GM12878 (cell line): ENCODE results near the gene TOPBP1. TPM values are rescaled to one million over a fixed set of nuclear protein-coding genes. Genes with fewer than 3 reads are reported as not detected.

ENCODE experiments used
- ATAC-seq: fragments of 200-7000 bp; cut with Tn5 transposase; 3 replicates; pipeline ENCODE4 v1.9.1; 2020; ENCODE audit warnings: mild to moderate bottlenecking, moderate library complexity
- BruUV-seq: library from RNA; stranded (reverse); fragments of 400-500 nt; replicated peaks from 2 replicates; lab custom pipeline; 2021; lab: Mats Ljungman, UMichigan
- CTCF ChIA-PET: fragments of 300-600 bp; sonication (Branson Sonifier 250); formaldehyde crosslinking; extraction: SDS; loops from one replicate; lab custom pipeline; 2021; ENCODE audit warnings: inconsistent platforms; lab: Yijun Ruan, JAX
- POLR2A ChIA-PET: fragments of 350-600 bp; formaldehyde crosslinking; extraction: SDS; loops from one replicate; lab custom pipeline; 2021; ENCODE audit warnings: inconsistent platforms; lab: Charles Lee
- RAD21 ChIA-PET: fragments of 300-600 bp; sonication (Branson Sonifier 250); formaldehyde crosslinking; loops from one replicate; lab custom pipeline; 2023; ENCODE audit warnings: antibody characterized with exemption; ENCODE audit not compliant: unreplicated experiment; lab: Charles Lee
- SMC1A ChIA-PET: fragments of 300-600 bp; sonication (Branson Sonifier 250); formaldehyde crosslinking; loops from one replicate; lab custom pipeline; 2023; ENCODE audit not compliant: unreplicated experiment, uncharacterized antibody; lab: Charles Lee
- DNase-seq: peaks from one replicate; pipeline ENCODE4 v3.0.0-alpha.2; 2011; ENCODE audit warnings: low read depth, low spot score
- FAIRE-seq: peaks from 3 replicates; lab custom pipeline; 2011; peaks lifted over from hg19 to GRCh38; lab: Jason Lieb, UNC
- H2AFZ ChIP-seq: 2 replicates; pipeline ENCODE4 v1.6.0; 2011; ENCODE audit warnings: low read depth, low read length, control low read depth; ENCODE audit not compliant: control insufficient read depth
- H3K27ac ChIP-seq: 2 replicates; pipeline ENCODE4 v1.5.1; 2011; ENCODE audit warnings: control low read depth; ENCODE audit not compliant: control insufficient read depth, insufficient read depth
- H3K27me3 ChIP-seq, 2 experiments: replicated peaks in 1 of 2; 2 replicates each; pipeline versions ENCODE4 v1.6.0 to v1.6.1; 2011; ENCODE audit warnings: low read length in 1 of 2; ENCODE audit not compliant: control insufficient read depth in 2 of 2, insufficient read depth in 2 of 2
- H3K36me3 ChIP-seq, 2 experiments: 2 replicates each; pipeline ENCODE4 v1.5.1; 2011; ENCODE audit warnings: low read length in 1 of 2; ENCODE audit not compliant: control insufficient read depth in 2 of 2, insufficient read depth in 2 of 2
- H3K4me1 ChIP-seq: 2 replicates; pipeline ENCODE4 v1.6.1; 2011; ENCODE audit warnings: mild to moderate bottlenecking, low read length, moderate library complexity, mixed read lengths; ENCODE audit not compliant: control insufficient read depth, insufficient read depth
- H3K4me2 ChIP-seq: 2 replicates; pipeline ENCODE4 v1.6.0; 2011; ENCODE audit warnings: control low read depth; ENCODE audit not compliant: control insufficient read depth, insufficient read depth
- H3K4me3 ChIP-seq: fragments of 200-600 bp; sonication (generic); 2 replicates; pipeline ENCODE4 v1.5.1; 2016
- H3K79me2 ChIP-seq: 2 replicates; pipeline ENCODE4 v1.6.0; 2011; ENCODE audit warnings: low read length; ENCODE audit not compliant: control insufficient read depth, insufficient read depth
- H3K9ac ChIP-seq: 2 replicates; pipeline ENCODE4 v1.8.0; 2011; ENCODE audit warnings: low read length, control low read depth, mixed read lengths; ENCODE audit not compliant: control insufficient read depth, insufficient read depth
- H3K9me3 ChIP-seq: replicated peaks from 3 replicates; pipeline ENCODE4 v1.5.1; 2011; ENCODE audit warnings: mild to moderate bottlenecking, low read length; ENCODE audit not compliant: control insufficient read depth, insufficient read depth
- H4K20me1 ChIP-seq: 2 replicates; pipeline ENCODE4 v1.6.0; 2011; ENCODE audit not compliant: control insufficient read depth, insufficient read depth
- ASH2L ChIP-seq: fragments of 300-600, 200-600 bp; sonication (generic); IDR thresholded peaks from 2 replicates; pipeline ENCODE4 v1.6.1; 2017; ENCODE audit warnings: low read depth, mild to moderate bottlenecking, borderline replicate concordance
- ESRRA ChIP-seq: IDR thresholded peaks from 2 replicates; pipeline ENCODE4 v1.6.1; 2012; ENCODE audit warnings: mild to moderate bottlenecking, low read length, improper control_type of control experiment
- FOXM1 ChIP-seq: IDR thresholded peaks from 2 replicates; pipeline ENCODE4 v1.6.1; 2012; ENCODE audit warnings: low read depth, mild to moderate bottlenecking, inconsistent platforms, low read length, moderate library complexity
- IKZF1 ChIP-seq: fragments of 450-650 bp; conservative IDR thresholded peaks from 2 replicates; pipeline ENCODE4 v1.6.1; 2017; ENCODE audit warnings: antibody characterized with exemption, mild to moderate bottlenecking
- NRF1 ChIP-seq: conservative IDR thresholded peaks from 2 replicates; pipeline ENCODE4 v1.6.1; 2011; ENCODE audit warnings: mild to moderate bottlenecking, low read depth, low read length, improper control_type of control experiment
- PAX5 ChIP-seq: IDR thresholded peaks from 2 replicates; pipeline ENCODE4 v1.6.1; 2011; ENCODE audit warnings: low read depth, low read length, borderline replicate concordance
- POLR2A ChIP-seq: IDR thresholded peaks from 2 replicates; pipeline ENCODE4 v1.6.1; 2011; ENCODE audit warnings: low read depth, mild to moderate bottlenecking, low read length
- POLR2AphosphoS5 ChIP-seq: IDR thresholded peaks from 2 replicates; pipeline ENCODE4 v1.6.1; 2011; ENCODE audit warnings: mild to moderate bottlenecking, low read length, inconsistent platforms
- SIN3A ChIP-seq: IDR thresholded peaks from 2 replicates; pipeline ENCODE4 v1.6.1; 2012; ENCODE audit warnings: low read depth, low read length, improper control_type of control experiment
- SIX5 ChIP-seq: IDR thresholded peaks from 2 replicates; pipeline ENCODE4 v1.6.1; 2011; ENCODE audit warnings: mild to moderate bottlenecking, low read depth, low read length, moderate library complexity; ENCODE audit not compliant: severe bottlenecking
- SPI1 ChIP-seq: IDR thresholded peaks from 2 replicates; pipeline ENCODE4 v1.6.1; 2011; ENCODE audit warnings: low read depth, mild to moderate bottlenecking, low read length, moderate library complexity, borderline replicate concordance; ENCODE audit not compliant: insufficient read depth
- STAT3 ChIP-seq: IDR thresholded peaks from 2 replicates; pipeline ENCODE4 v1.6.1; 2011; ENCODE audit warnings: low read depth, low read length, improper control_type of control experiment
- ZNF207 ChIP-seq: fragments of 450-650 bp; IDR thresholded peaks from 2 replicates; pipeline ENCODE4 v1.6.1; 2014; ENCODE audit warnings: antibody characterized with exemption, mild to moderate bottlenecking, borderline replicate concordance
- ZNF274 ChIP-seq: IDR thresholded peaks from one replicate; pipeline ENCODE4 v1.8.0; 2011; ENCODE audit not compliant: insufficient read length, insufficient read depth
- ZNF384 ChIP-seq: IDR thresholded peaks from 2 replicates; pipeline ENCODE4 v1.6.1; 2012; ENCODE audit warnings: low read depth, mild to moderate bottlenecking, low read length, improper control_type of control experiment, borderline replicate concordance
- ZNF622 ChIP-seq: fragments of 450-650 bp; IDR thresholded peaks from 2 replicates; pipeline ENCODE4 v1.6.1; 2017; ENCODE audit warnings: mild to moderate bottlenecking, inconsistent platforms
- WGBS: methylation state at CpG from one replicate; pipeline ENCODE4 v1.1.6; 2016; ENCODE audit warnings: low lambda C conversion rate; ENCODE audit not compliant: insufficient replicate concordance, insufficient coverage; ENCODE audit errors: missing lambda C conversion rate; 5-methylcytosine and 5-hydroxymethylcytosine counted together
- in situ Hi-C: fragments of 300-500 bp; cut with MboI; formaldehyde crosslinking; loops from 9 replicates; pipeline ENCODE4 v1.14.3; 2018; ENCODE audit warnings: mixed read lengths
- intact Hi-C: fragments of 100-400 bp; cut with micrococcal nuclease; formaldehyde crosslinking; loops from one replicate; pipeline ENCODE4 v1.14.2; 2022; ENCODE audit not compliant: unreplicated experiment
- polyA plus RNA-seq, 11 experiments: library from polyadenylated mRNA; depleted of rRNA in 4 of 11; unstranded in 6 of 11; stranded (reverse) in 5 of 11; fragments of >200 nt; fragmentation: Nextera tagmentation in 4 of 11; fragmentation: Illumina TruSeq in 1 of 11; extraction: Ambion mirVana in 4 of 11; extraction: Trizol in 1 of 11; gene quantifications; 1 replicate in 1 of 11; 2 replicates in 10 of 11; pipeline versions ENCODE4 v1.2.1 to v1.2.3, GENCODE V29; 2011 to 2016; ENCODE audit warnings: inconsistent platforms in 2 of 11, missing spikeins in 2 of 11, low read depth in 1 of 11
- total RNA-seq, 4 experiments: library from RNA; depleted of rRNA in 3 of 4; stranded (reverse); fragments of >200 nt in 3 of 4; fragmentation: Illumina TruSeq in 1 of 4; extraction: Trizol in 1 of 4; gene quantifications; 2 replicates each; pipeline versions ENCODE4 v1.2.1 to v1.2.3, GENCODE V29; 2013 to 2021
- TF ChIP-seq, protein P1 (sequence below): IDR thresholded peaks from 2 replicates; pipeline ENCODE4 v1.6.1; 2012; ENCODE audit warnings: low read length, inconsistent platforms
- TF ChIP-seq, protein P2 (sequence below): fragments of 450-650 bp; conservative IDR thresholded peaks from 2 replicates; pipeline ENCODE4 v1.6.1; 2017; ENCODE audit warnings: mild to moderate bottlenecking, moderate library complexity
- TF ChIP-seq, protein P3 (sequence below): IDR thresholded peaks from 2 replicates; pipeline ENCODE4 v1.6.1; 2011; ENCODE audit warnings: borderline replicate concordance, low read depth, mild to moderate bottlenecking, moderate library complexity, mixed read lengths, low read length; ENCODE audit not compliant: insufficient read depth; ENCODE audit errors: extremely low read length

TOPBP1 gene
- total and polyA plus RNA-seq, 10 of the 15 experiments (the other 5 are each of a cell fraction or from before 2014, with no cell fraction given): 18.3 to 99.3 (median 61.5) TPM

DNA sequence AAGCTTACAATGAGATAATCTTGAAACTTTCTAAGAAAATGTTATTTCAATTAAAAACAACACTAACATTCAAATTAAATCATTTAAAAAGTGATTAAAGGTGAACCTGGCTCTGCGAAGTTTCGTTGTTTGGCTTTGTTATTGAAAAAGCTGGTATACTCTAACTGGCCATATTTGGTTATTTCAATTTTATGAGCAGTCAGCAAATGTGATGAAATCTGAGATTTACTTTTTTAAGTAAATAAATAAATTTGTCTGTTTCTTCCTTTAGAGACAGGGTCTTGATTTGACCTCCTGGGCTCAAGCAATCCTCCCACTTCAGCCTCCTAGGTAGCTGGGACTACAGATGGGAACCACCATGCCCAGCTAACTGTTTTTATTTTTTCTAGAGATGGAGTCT lies 50.2 kb downstream of the TOPBP1 start:
- in situ Hi-C loops: no loop called here
- ATAC-seq: no peak

DNA sequence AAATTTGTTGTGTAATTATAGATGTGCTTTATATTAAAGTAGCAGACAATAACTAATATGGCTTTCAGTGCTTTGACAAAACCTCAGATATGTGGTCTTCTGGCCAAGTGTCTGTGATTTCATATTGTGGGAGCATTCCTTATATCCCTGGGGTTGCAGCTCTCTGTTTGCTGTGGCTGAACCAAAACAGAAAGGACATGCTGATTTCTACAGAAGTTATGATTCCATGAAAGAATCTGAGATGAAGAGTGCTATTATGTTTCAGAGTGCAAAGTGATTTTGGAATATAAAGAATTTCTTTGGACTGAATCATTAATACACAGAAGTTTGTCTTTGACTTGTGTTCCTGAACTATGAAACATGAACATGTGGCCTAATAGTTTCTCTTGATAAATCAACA lies 51.7 kb downstream of the TOPBP1 start:
- no TSS peak for BruUV-seq
- ATAC-seq: no peak
- Histone ChIP-seq H3K4me3 (no peak overlapping the region), H4K20me1 (no peaks in the 10 kb centered on the region), H3K79me2 (no peaks in the 10 kb centered on the region), H3K27me3 (no peaks in the 10 kb centered on the region), H3K4me2 (no peak overlapping the region), H3K9ac (no peak overlapping the region), H3K9me3 (no peaks in the 10 kb centered on the region; the same call in 2 of the 3 replicates), H3K27ac (no peak overlapping the region), H2AFZ (no peak overlapping the region), H3K4me1 (no peaks in the 10 kb centered on the region), H3K36me3 (peaks cover 7 to 30% of the 10 kb centered on the region in 2 experiments)
- DNase-seq: no peak
- ChIA-PET SMC1A (no interaction called here), CTCF (no interaction called here), POLR2A (no interaction called here), RAD21 (no interaction called here)
- intact Hi-C loops: no loop called here
- FAIRE-seq: no peak
- in situ Hi-C loops: no loop called here
- TF ChIP-seq ASH2L (no peak), ESRRA (no peak), STAT3 (no peak), SPI1 (no peak), ZNF274 (no peak), SIN3A (no peak), PAX5 (no peak), ZNF622 (no peak), ZNF207 (no peak), POLR2A (no peak)
- TF ChIP-seq, protein P1, sequence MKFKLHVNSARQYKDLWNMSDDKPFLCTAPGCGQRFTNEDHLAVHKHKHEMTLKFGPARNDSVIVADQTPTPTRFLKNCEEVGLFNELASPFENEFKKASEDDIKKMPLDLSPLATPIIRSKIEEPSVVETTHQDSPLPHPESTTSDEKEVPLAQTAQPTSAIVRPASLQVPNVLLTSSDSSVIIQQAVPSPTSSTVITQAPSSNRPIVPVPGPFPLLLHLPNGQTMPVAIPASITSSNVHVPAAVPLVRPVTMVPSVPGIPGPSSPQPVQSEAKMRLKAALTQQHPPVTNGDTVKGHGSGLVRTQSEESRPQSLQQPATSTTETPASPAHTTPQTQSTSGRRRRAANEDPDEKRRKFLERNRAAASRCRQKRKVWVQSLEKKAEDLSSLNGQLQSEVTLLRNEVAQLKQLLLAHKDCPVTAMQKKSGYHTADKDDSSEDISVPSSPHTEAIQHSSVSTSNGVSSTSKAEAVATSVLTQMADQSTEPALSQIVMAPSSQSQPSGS: no peak
- TF ChIP-seq, protein P2, sequence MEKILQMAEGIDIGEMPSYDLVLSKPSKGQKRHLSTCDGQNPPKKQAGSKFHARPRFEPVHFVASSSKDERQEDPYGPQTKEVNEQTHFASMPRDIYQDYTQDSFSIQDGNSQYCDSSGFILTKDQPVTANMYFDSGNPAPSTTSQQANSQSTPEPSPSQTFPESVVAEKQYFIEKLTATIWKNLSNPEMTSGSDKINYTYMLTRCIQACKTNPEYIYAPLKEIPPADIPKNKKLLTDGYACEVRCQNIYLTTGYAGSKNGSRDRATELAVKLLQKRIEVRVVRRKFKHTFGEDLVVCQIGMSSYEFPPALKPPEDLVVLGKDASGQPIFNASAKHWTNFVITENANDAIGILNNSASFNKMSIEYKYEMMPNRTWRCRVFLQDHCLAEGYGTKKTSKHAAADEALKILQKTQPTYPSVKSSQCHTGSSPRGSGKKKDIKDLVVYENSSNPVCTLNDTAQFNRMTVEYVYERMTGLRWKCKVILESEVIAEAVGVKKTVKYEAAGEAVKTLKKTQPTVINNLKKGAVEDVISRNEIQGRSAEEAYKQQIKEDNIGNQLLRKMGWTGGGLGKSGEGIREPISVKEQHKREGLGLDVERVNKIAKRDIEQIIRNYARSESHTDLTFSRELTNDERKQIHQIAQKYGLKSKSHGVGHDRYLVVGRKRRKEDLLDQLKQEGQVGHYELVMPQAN: no peak

More for the DNA sequence above, 50.2 kb downstream of the TOPBP1 start:
- no peak overlapping the region for H2AFZ ChIP-seq
- ChIA-PET RAD21 (no interaction called here), CTCF (interaction anchor here (1.0 to 1.2 kb wide), 3 partner anchors 11 to 34 kb away, joined by 3 to 6 read pairs (median 3); no protein-coding TSS in a partner anchor), SMC1A (interaction anchor here (0.6 to 1.3 kb wide), 2 partner anchors 38 to 162 kb away, joined by 3 read pairs; no protein-coding TSS in a partner anchor), POLR2A (no interaction called here)
- no peaks in the 10 kb centered on the region for H3K79me2 ChIP-seq
- no peak for DNase-seq
- H3K27me3 ChIP-seq: no peaks in the 10 kb centered on the region
- no peaks in the 10 kb centered on the region; the same call in 2 of the 3 replicates for H3K9me3 ChIP-seq
- H4K20me1 ChIP-seq: no peaks in the 10 kb centered on the region
- H3K27ac ChIP-seq: no peak overlapping the region
- no TSS peak for BruUV-seq
- TF ChIP-seq, protein P3, sequence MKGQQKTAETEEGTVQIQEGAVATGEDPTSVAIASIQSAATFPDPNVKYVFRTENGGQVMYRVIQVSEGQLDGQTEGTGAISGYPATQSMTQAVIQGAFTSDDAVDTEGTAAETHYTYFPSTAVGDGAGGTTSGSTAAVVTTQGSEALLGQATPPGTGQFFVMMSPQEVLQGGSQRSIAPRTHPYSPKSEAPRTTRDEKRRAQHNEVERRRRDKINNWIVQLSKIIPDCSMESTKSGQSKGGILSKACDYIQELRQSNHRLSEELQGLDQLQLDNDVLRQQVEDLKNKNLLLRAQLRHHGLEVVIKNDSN: no peak
- TF ChIP-seq SIX5 (no peak), NRF1 (no peak), POLR2AphosphoS5 (no peak), FOXM1 (no peak), ZNF384 (no peak), IKZF1 (no peak)
- no peaks in the 10 kb centered on the region for H3K4me1 ChIP-seq
- no peak overlapping the region for H3K9ac ChIP-seq
- intact Hi-C loops: no loop called here
- 100% methylated on average over 2 of the region's 2 CpGs for WGBS
- H3K4me2 ChIP-seq: no peak overlapping the region
- no peak for FAIRE-seq
- H3K36me3 ChIP-seq: peaks cover 8 to 43% of the 10 kb centered on the region in 2 experiments
- H3K4me3 ChIP-seq: no peak overlapping the region
